IMR-90 (cell line): ENCODE measurements around the gene KMT2C. TPM values are rescaled to one million over a fixed set of nuclear protein-coding genes. Genes with fewer than 3 reads are reported as not detected.

Experiments used
- ATAC-seq: fragments of 200-7000 bp; cut with Tn5 transposase; 2 replicates; pipeline ENCODE4 v1.9.1; 2020; ENCODE audit warnings: low read depth, mild to moderate bottlenecking, moderate library complexity
- BruUV-seq: library from RNA; stranded (reverse); fragments of 400-500 nt; replicated peaks from 2 replicates; lab custom pipeline; 2021; lab: Mats Ljungman, UMichigan
- CTCF ChIA-PET: fragments of 300-600 bp; formaldehyde crosslinking; extraction: SDS; loops from one replicate; lab custom pipeline; 2021; ENCODE audit warnings: antibody characterized with exemption; lab: Yijun Ruan, JAX
- POLR2A ChIA-PET: fragments of 300-600 bp; sonication (Branson Sonifier 250); formaldehyde crosslinking; loops from one replicate; lab custom pipeline; 2022; ENCODE audit warnings: antibody characterized with exemption; ENCODE audit not compliant: unreplicated experiment; lab: Charles Lee
- DNase-seq: peaks from one replicate; pipeline ENCODE4 v3.0.0; 2013
- H2AFZ ChIP-seq: replicated peaks from 2 replicates; pipeline ENCODE3; 2013; ENCODE audit warnings: low read length, mild to moderate bottlenecking; ENCODE audit not compliant: poor library complexity
- H2AK5ac ChIP-seq: 2 replicates; pipeline ENCODE4 v1.6.1; 2013; ENCODE audit warnings: low read depth, low read length, inconsistent platforms
- H2AK9ac ChIP-seq: replicated peaks from 2 replicates; pipeline ENCODE3; 2013; ENCODE audit warnings: mild to moderate bottlenecking, low read depth, low read length, moderate library complexity; ENCODE audit not compliant: poor library complexity
- H2BK120ac ChIP-seq: 2 replicates; pipeline ENCODE4 v1.6.1; 2013; ENCODE audit warnings: low read depth, low read length, inconsistent platforms
- H2BK15ac ChIP-seq: 3 replicates; pipeline ENCODE4 v1.6.1; 2013; ENCODE audit warnings: low read depth, low read length, inconsistent platforms
- H2BK20ac ChIP-seq: 2 replicates; pipeline ENCODE4 v1.6.1; 2013; ENCODE audit warnings: low read depth, mild to moderate bottlenecking, inconsistent platforms, low read length, moderate library complexity
- H2BK5ac ChIP-seq: 2 replicates; pipeline ENCODE4 v1.6.1; 2013; ENCODE audit warnings: mild to moderate bottlenecking, low read depth, low read length, inconsistent platforms; ENCODE audit not compliant: poor library complexity, severe bottlenecking
- H3K14ac ChIP-seq: replicated peaks from 2 replicates; pipeline ENCODE4 v1.6.1; 2013; ENCODE audit warnings: low read depth, low read length, inconsistent platforms
- H3K18ac ChIP-seq: 2 replicates; pipeline ENCODE4 v1.6.1; 2013; ENCODE audit warnings: low read depth, low read length, control low read depth
- H3K23ac ChIP-seq: 2 replicates; pipeline ENCODE4 v1.6.1; 2013; ENCODE audit warnings: low read depth, low read length, inconsistent platforms
- H3K27ac ChIP-seq: 2 replicates; pipeline ENCODE4 v1.5.1; 2013; ENCODE audit warnings: mild to moderate bottlenecking, control low read depth, low read length; ENCODE audit not compliant: insufficient read depth
- H3K27me3 ChIP-seq: 2 replicates; pipeline ENCODE4 v1.6.1; 2013; ENCODE audit warnings: low read length; ENCODE audit not compliant: control insufficient read depth, insufficient read depth
- H3K36me3 ChIP-seq: 2 replicates; pipeline ENCODE4 v1.6.1; 2013; ENCODE audit warnings: low read length, mixed read lengths; ENCODE audit not compliant: control insufficient read depth, insufficient read depth
- H3K4ac ChIP-seq: 2 replicates; pipeline ENCODE4 v1.6.1; 2013; ENCODE audit warnings: low read depth, low read length, inconsistent platforms
- H3K4me1 ChIP-seq: 2 replicates; pipeline ENCODE4 v1.6.1; 2013; ENCODE audit warnings: low read length, mixed read lengths; ENCODE audit not compliant: control insufficient read depth, insufficient read depth
- H3K4me2 ChIP-seq: 2 replicates; pipeline ENCODE4 v1.6.1; 2013; ENCODE audit warnings: low read depth, mild to moderate bottlenecking, control low read depth, low read length, moderate library complexity
- H3K4me3 ChIP-seq: 2 replicates; pipeline ENCODE4 v1.5.1; 2013; ENCODE audit warnings: low read depth, mild to moderate bottlenecking, control low read depth, low read length, moderate library complexity; ENCODE audit not compliant: insufficient read depth
- H3K56ac ChIP-seq: 2 replicates; pipeline ENCODE4 v1.6.1; 2013; ENCODE audit warnings: low read length, inconsistent platforms; ENCODE audit not compliant: insufficient read depth; ENCODE audit errors: extremely low read depth
- H3K79me1 ChIP-seq, 2 experiments: 2 replicates each; pipeline ENCODE4 v1.6.1; 2013; ENCODE audit warnings: low read length in 2 of 2, inconsistent platforms in 1 of 2, low read depth in 1 of 2
- H3K9ac ChIP-seq: 2 replicates; pipeline ENCODE4 v1.6.1; 2013; ENCODE audit warnings: low read depth, low read length, control low read depth
- H3K9me1 ChIP-seq: 2 replicates; pipeline ENCODE4 v1.6.1; 2013; ENCODE audit warnings: low read length, inconsistent platforms; ENCODE audit not compliant: insufficient read depth
- H3K9me3 ChIP-seq: 2 replicates; pipeline ENCODE4 v1.6.1; 2013; ENCODE audit warnings: low read length; ENCODE audit not compliant: control insufficient read depth, insufficient read depth
- H4K20me1 ChIP-seq: 2 replicates; pipeline ENCODE4 v1.6.1; 2013; ENCODE audit warnings: low read length, inconsistent platforms; ENCODE audit not compliant: insufficient read depth
- H4K5ac ChIP-seq: 2 replicates; pipeline ENCODE4 v1.6.1; 2013; ENCODE audit warnings: mild to moderate bottlenecking, low read depth, low read length, control low read depth
- H4K8ac ChIP-seq, 2 experiments: 2 replicates each; pipeline ENCODE4 v1.6.1; 2013; ENCODE audit warnings: low read depth in 2 of 2, low read length in 2 of 2, control low read depth in 1 of 2, inconsistent platforms in 1 of 2
- H4K91ac ChIP-seq: 2 replicates; pipeline ENCODE4 v1.6.1; 2013; ENCODE audit warnings: low read depth, low read length, inconsistent platforms; ENCODE audit not compliant: insufficient read depth
- CEBPB ChIP-seq: IDR thresholded peaks from 2 replicates; pipeline ENCODE4 v1.6.1; 2012; ENCODE audit warnings: low read depth, low read length, improper control_type of control experiment
- CHD1 ChIP-seq: IDR thresholded peaks from 2 replicates; pipeline ENCODE4 v1.6.1; 2012; ENCODE audit warnings: low read depth, low read length, improper control_type of control experiment
- CTCF ChIP-seq: conservative IDR thresholded peaks from 2 replicates; pipeline ENCODE4 v1.5.1; 2012; ENCODE audit warnings: mild to moderate bottlenecking, low read depth, low read length, improper control_type of control experiment
- ELK1 ChIP-seq: fragments of 150-350 bp; IDR thresholded peaks from 2 replicates; pipeline ENCODE4 v1.6.1; 2016; ENCODE audit warnings: low read depth, mild to moderate bottlenecking, low read length, moderate library complexity, borderline replicate concordance
- MXI1 ChIP-seq: IDR thresholded peaks from 2 replicates; pipeline ENCODE4 v1.6.1; 2012; ENCODE audit warnings: low read depth, mild to moderate bottlenecking, low read length, moderate library complexity, borderline replicate concordance
- NFE2L2 ChIP-seq: fragments of 150-350 bp; IDR thresholded peaks from 2 replicates; pipeline ENCODE4 v1.6.1; 2016; ENCODE audit warnings: low read depth, mild to moderate bottlenecking, low read length
- RAD21 ChIP-seq: IDR thresholded peaks from 2 replicates; pipeline ENCODE4 v1.6.1; 2012; ENCODE audit warnings: low read length, improper control_type of control experiment
- RCOR1 ChIP-seq: IDR thresholded peaks from 2 replicates; pipeline ENCODE4 v1.6.1; 2012; ENCODE audit warnings: mild to moderate bottlenecking, low read length, improper control_type of control experiment; ENCODE audit not compliant: insufficient replicate concordance
- RFX5 ChIP-seq: IDR thresholded peaks from 2 replicates; pipeline ENCODE4 v1.8.0; 2012; ENCODE audit warnings: low read depth, mild to moderate bottlenecking, low read length, moderate library complexity
- SMC3 ChIP-seq: fragments of 150-350 bp; IDR thresholded peaks from 2 replicates; pipeline ENCODE4 v1.6.1; 2016; ENCODE audit warnings: low read depth, mild to moderate bottlenecking, antibody characterized with exemption, low read length, moderate library complexity
- USF2 ChIP-seq: fragments of 150-350 bp; IDR thresholded peaks from 2 replicates; pipeline ENCODE4 v1.6.1; 2017; ENCODE audit warnings: mild to moderate bottlenecking, antibody characterized with exemption, low read length, low read depth
- WGBS, 2 experiments: methylation state at CpG; one replicate each; pipeline versions ENCODE4 v1.1.5 to v1.1.7; 2013; ENCODE audit warnings: missing lambda C conversion rate in 2 of 2; ENCODE audit not compliant: insufficient read length in 1 of 2; ENCODE audit errors: extremely low coverage in 2 of 2; 5-methylcytosine and 5-hydroxymethylcytosine counted together
- dilution Hi-C: fragments of 300-500 bp; cut with HindIII; formaldehyde crosslinking; loops from one replicate; pipeline ENCODE4 v1.14.3; 2018; ENCODE audit warnings: low sequenced_read_pairs; ENCODE audit not compliant: unreplicated experiment
- in situ Hi-C: fragments of 300-500 bp; cut with MboI; formaldehyde crosslinking; loops from 3 replicates; pipeline ENCODE4 v1.14.3; 2019; ENCODE audit warnings: low sequenced_read_pairs, inconsistent platforms, mixed read lengths
- intact Hi-C: fragments of 100-400 bp; cut with micrococcal nuclease; formaldehyde crosslinking; loops from 2 replicates; pipeline ENCODE4 v1.10.0; 2022
- polyA plus RNA-seq, 3 experiments: library from polyadenylated mRNA; depleted of rRNA; stranded (reverse); fragments of >200 nt; gene quantifications; 2 replicates each; pipeline ENCODE4 v1.2.3, GENCODE V29; 2012; ENCODE audit warnings: low replicate concordance in 1 of 3
- total RNA-seq: library from RNA; depleted of rRNA; stranded (reverse); fragments of >200 nt; gene quantifications from 2 replicates; pipeline ENCODE4 v1.2.3, GENCODE V29; 2012

Gene KMT2C
- total and polyA plus RNA-seq, 2 of the 4 experiments (the other 2 are of a cell fraction): 8.0 to 23.3 TPM

- CTCF ChIA-PET: interaction anchor here (1.5 kb wide), 1 partner anchor 93 kb away, joined by 4 read pairs; no protein-coding TSS in a partner anchor
- no peak overlapping the region for H3K14ac ChIP-seq
- no peak overlapping the region for H2AK9ac ChIP-seq
- POLR2A ChIA-PET: no interaction called here
- no peak for TF ChIP-seq CTCF
- TF ChIP-seq CEBPB: no peak
- no peak for TF ChIP-seq RAD21
- TF ChIP-seq MXI1: no peak
- no peak for TF ChIP-seq RFX5
- TF ChIP-seq USF2: no peak
- TF ChIP-seq NFE2L2: no peak
- no peak for TF ChIP-seq ELK1
- no peak for TF ChIP-seq SMC3
- TF ChIP-seq CHD1: no peak
- TF ChIP-seq RCOR1: no peak
- H4K20me1 ChIP-seq: peaks cover 31% of the 10 kb centered on the region
- H3K18ac ChIP-seq: no peak overlapping the region
- H3K4me3 ChIP-seq: no peak overlapping the region
- no peak overlapping the region for H2BK120ac ChIP-seq
- no peaks in the 10 kb centered on the region for H3K27me3 ChIP-seq
- peaks cover 17 to 47% of the 10 kb centered on the region in 2 experiments; a peak in 3 of 4 replicates for H3K79me1 ChIP-seq
- no peak overlapping the region for H4K91ac ChIP-seq
- no peak for ATAC-seq
- no peak overlapping the region for H3K27ac ChIP-seq
- H3K4me1 ChIP-seq: peaks cover 2% of the 10 kb centered on the region; the same call in 1 of the 2 replicates
- H2BK15ac ChIP-seq: no peak overlapping the region
- WGBS, 2 experiments: no CpG with 5 or more reads among the region's 2 CpGs
- no peak overlapping the region for H2AK5ac ChIP-seq
- no peak overlapping the region for H3K56ac ChIP-seq
- no peak overlapping the region for H2BK20ac ChIP-seq
- H4K8ac ChIP-seq: no peak overlapping the region
- no peak overlapping the region for H2BK5ac ChIP-seq
- H2AFZ ChIP-seq: no peak overlapping the region
- H3K9me3 ChIP-seq: no peaks in the 10 kb centered on the region
- H3K9ac ChIP-seq: no peak overlapping the region
- intact Hi-C loops (no loop called here), in situ Hi-C loops (loop anchor here (25.0 kb wide), 1 partner anchor 470 kb away; no protein-coding TSS in a partner anchor), dilution Hi-C loops (no loop called here)
- no peak overlapping the region for H3K4ac ChIP-seq
- BruUV-seq: no TSS peak
- H3K9me1 ChIP-seq: 0 out of 2 replicates have a peak, but pooled peaks cover 3% of the 10 kb centered on the region
- no peaks in the 10 kb centered on the region for H3K36me3 ChIP-seq
- H4K5ac ChIP-seq: no peak overlapping the region
- DNase-seq: no peak
- H3K23ac ChIP-seq: no peak overlapping the region
- no peak overlapping the region for H3K4me2 ChIP-seq
These were observed 93.9 kb downstream of the KMT2C start for GRCh38 chr7:152341914-152342236.
